GM10248 (cell line): ENCODE measurements around the gene ARID4A.

Experiments used
- CTCF ChIA-PET: fragments of 300-600 bp; sonication (Branson Sonifier 250); formaldehyde crosslinking; extraction: SDS; loops from one replicate; lab custom pipeline; 2021; ENCODE audit warnings: antibody characterized with exemption; lab: Yijun Ruan, JAX
- POLR2A ChIA-PET: fragments of 350-650 bp; sonication (Branson Sonifier 250); formaldehyde crosslinking; extraction: SDS; loops from one replicate; lab custom pipeline; 2020; ENCODE audit warnings: antibody characterized with exemption; lab: Yijun Ruan, JAX
- DNase-seq: peaks from one replicate; pipeline ENCODE4 v3.0.0; 2012; ENCODE audit errors: extremely low spot score
- TF ChIP-seq, protein P1 (sequence below): IDR thresholded peaks from 2 replicates; pipeline ENCODE4 v1.5.1; 2012; ENCODE audit warnings: mild to moderate bottlenecking, low read depth; ENCODE audit errors: extremely low read depth, missing control alignments, control extremely low read depth

The ARID4A gene

DNA sequence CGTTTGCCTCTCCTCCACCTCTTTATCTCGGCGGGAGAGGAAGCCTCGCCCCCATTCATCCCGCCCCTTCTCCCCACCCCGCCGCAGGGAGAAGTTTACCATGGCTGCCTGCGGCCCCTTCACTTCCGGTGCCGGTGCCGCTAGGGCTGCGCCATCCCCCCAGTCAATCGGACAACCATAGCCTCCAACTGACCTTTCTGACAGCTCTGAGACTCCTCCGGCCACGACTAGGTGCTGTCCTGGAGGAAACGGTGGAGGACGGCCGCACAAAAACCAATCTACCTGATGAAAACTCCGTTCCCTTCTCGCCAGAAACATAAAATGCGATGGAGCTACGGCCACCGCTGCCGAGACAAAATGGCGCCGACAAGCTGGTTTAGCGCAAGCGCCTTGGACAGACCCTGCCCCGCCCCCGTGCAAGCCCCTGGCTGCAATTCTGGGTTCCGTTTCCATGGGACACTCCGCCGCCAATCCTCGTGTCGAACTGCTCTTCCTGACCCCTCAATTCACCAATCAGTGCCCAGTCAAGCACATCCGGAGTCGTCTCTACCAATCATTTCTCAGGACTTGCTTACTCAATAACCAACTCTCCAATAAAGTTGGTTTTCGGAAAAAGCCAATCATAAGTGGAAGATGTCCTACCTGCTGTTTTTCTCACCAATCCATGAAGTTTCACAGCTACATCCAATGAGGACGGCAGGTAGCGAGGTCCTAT, 436 bp upstream of the ARID4A start:
- ChIA-PET CTCF (interaction anchor here (0.7 to 1.9 kb wide), 12 partner anchors 9 to 98 kb away, joined by 3 to 5 read pairs (median 3); partner anchors contain the start of gene TOMM20L), POLR2A (interaction anchor here (0.6 to 1.5 kb wide), 15 partner anchors 10 to 129 kb away, joined by 3 to 12 read pairs (median 4); partner anchors contain the start of genes KIAA0586, PSMA3 and TIMM9)
- TF ChIP-seq, protein P1, sequence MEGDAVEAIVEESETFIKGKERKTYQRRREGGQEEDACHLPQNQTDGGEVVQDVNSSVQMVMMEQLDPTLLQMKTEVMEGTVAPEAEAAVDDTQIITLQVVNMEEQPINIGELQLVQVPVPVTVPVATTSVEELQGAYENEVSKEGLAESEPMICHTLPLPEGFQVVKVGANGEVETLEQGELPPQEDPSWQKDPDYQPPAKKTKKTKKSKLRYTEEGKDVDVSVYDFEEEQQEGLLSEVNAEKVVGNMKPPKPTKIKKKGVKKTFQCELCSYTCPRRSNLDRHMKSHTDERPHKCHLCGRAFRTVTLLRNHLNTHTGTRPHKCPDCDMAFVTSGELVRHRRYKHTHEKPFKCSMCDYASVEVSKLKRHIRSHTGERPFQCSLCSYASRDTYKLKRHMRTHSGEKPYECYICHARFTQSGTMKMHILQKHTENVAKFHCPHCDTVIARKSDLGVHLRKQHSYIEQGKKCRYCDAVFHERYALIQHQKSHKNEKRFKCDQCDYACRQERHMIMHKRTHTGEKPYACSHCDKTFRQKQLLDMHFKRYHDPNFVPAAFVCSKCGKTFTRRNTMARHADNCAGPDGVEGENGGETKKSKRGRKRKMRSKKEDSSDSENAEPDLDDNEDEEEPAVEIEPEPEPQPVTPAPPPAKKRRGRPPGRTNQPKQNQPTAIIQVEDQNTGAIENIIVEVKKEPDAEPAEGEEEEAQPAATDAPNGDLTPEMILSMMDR, result no peak
- peak; percentile 95 for DNase-seq

DNA sequence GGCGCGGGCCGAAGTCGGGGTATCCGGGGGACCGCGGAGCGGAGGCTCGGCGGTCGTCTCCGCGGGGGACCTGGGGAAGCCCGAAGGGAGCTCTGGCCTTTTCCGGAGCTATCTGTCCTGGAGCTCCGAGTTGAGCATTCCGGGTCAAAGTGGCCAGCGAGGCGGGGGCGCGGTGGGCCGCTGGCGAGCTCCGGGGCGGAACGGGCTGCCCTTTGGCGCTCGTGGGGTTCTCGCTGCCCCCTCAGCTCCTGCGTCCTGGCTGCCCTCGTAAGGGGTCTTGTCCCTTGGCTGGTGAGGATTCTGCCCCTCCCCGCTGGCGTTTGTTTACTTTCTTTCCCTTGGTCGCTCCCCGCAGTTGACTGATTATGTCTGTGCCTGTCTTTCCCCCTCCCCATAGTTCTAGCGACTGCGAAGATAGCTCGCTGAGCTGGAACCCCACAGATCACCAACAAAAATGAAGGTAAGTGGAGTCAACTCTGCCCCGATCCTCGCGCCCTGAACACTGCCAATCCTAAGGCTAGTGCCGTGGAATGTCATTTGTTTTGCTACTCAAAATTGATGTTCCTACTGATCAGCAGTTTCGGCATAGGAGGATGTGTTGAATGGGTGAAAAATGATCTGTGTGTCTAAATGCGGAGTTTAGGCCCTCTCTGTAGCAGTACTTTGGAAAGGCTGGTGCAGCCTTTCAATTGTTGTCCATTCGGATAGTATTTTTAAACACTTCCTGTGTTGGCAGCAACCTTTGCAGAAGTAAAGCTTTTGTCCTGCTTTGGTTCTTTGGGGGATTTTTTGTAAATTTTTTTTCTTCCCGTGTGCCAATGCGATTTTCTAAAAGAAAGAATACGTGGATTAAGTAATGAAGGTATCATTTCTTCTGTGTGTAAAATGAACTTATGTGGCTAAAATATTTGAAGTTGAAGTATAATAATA, 1.3 kb downstream of the ARID4A start:
- ChIA-PET POLR2A (no interaction called here), CTCF (interaction anchor here (0.9 to 1.0 kb wide), 2 partner anchors 27 to 51 kb away, joined by 3 read pairs; no protein-coding TSS in a partner anchor)
- no peak for DNase-seq
- TF ChIP-seq, protein P1, result no peak

DNA sequence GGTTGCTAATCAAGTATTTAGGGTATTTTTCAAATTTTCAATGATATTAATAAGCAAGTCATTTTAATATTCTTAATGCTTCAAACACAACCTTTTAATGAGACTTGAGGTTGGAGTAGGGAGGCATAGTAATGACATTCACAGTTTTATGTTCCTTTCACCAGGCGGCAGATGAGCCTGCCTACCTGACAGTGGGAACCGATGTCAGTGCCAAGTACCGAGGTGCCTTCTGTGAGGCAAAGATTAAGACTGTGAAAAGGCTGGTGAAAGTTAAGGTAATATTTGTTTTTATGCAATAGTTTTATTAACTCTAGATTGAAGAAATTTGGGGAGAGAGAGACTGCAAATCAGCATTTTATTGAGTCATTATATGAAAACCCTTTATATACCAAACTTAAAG, 3.1 kb downstream of the ARID4A start:
- POLR2A ChIA-PET, result no interaction called here

DNA sequence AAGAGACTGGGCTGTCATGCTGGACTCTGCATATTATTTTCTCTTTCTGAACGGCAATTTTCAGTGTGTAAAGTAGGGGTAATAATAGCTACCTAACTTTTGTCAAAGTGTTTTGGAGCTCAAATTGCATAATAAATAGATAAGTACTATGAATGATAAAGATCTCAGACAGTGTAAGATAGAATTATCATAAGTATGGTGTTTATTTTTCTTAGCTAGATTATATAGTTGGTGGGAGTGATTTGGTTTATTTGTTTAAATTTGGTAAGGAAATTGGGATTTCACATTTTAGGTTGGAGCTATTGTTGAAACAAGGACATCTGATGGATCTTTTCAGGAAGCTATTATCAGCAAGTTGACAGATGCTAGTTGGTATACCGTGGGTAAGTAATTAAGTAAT, 7.4 kb downstream of the ARID4A start:
- POLR2A ChIA-PET, result no interaction called here
- CTCF ChIA-PET, result interaction anchor here (1.3 kb wide), 1 partner anchor 21 kb away, joined by 6 read pairs; no protein-coding TSS in a partner anchor
- no peak for DNase-seq
- TF ChIP-seq, protein P1, result no peak

More for the DNA sequence above, 3.1 kb downstream of the ARID4A start:
- DNase-seq, result no peak
- CTCF ChIA-PET, result no interaction called here
- TF ChIP-seq, protein P1, result no peak

DNA sequence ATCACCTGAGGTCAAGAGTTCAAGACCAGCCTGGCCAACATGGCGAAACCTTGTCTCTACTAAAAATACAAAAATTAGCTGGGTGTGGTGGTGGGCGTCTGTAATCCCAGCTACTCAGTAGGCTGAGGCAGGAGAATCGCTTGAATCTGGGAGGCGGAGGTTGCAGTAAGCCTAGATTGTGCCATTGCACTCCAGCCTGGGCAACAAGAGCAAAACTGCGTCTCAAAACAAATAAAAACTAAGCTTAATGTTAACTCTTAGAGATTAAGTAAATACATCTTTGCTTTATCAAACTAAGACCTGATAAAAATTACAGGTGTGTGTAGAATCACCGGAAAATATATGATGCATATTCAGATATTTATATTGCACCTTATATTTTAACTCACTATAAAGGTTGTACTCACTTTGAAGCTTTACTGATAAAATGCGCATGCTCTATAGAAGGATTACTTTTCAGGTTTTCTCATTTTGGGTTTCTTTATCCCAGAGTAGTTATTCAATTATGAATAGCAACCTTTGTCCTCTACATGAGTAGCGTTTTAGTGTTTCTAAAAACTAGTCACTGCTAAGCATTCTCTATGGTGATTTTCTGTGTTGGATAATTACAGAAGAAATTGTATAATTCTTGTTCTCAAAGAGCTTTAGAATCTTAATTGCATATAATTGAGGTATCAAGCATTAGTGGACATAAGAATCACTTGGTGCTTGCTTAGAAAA, 9.4 kb downstream of the ARID4A start:
- TF ChIP-seq, protein P1, result no peak
- ChIA-PET CTCF (interaction anchor here (0.6 to 1.6 kb wide), 4 partner anchors 10 to 44 kb away, joined by 3 to 4 read pairs (median 4); partner anchors contain the start of gene ARID4A), POLR2A (interaction anchor here (0.6 to 0.9 kb wide), 2 partner anchors 10 to 30 kb away, joined by 7 to 8 read pairs; partner anchors contain the start of gene ARID4A)
- DNase-seq, result no peak
